HG03442 (cell line): ENCODE results near the gene COL27A1.

Experiments used
- ATAC-seq: cut with Tn5 transposase; IDR thresholded peaks from one replicate; pipeline ENCODE4 v1.9.1; 2021; ENCODE audit warnings: mild to moderate bottlenecking, moderate library complexity; ENCODE audit not compliant: unreplicated experiment

Gene COL27A1

GRCh38 chr9:114281473-114282103, 126.3 kb downstream of the COL27A1 start:
- no peak for ATAC-seq

DNA sequence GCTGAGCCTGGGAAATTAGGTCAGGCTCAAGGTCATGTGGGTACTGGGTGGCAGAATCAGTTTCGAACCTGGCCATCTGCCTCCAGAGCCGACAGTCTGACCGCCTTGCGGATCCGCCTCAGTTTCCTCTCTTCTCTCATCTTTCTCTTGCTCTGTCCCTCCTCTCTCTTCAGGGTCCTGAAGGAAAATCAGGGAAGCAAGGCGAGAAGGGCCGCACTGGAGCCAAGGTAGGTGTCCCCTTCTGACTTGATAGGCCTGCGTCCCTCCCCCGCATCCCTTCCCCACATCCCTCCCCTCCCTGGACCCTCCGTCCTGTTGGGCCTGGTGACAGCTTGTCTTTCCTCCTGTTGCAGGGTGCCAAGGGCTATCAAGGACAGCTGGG, 126.8 kb downstream of the COL27A1 start:
- no peak for ATAC-seq

DNA sequence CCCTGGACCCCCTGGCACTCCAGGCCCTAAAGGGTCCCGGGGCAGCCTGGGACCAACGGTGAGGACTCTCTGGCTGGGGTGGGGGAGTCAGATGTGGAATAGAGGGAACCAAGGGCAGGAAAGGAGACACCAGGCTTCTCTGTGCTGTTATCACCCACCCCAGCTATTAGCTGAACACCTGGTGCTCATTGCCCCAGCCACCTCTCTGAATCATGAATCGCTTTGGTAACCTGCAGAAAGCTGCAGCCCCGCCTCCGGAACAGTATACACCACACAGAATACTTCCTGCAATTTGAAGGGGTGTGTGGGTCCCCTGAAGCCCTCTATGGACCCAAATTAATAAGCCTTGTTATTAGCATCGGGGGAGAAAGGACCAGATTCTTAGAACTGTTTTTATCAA, 127.2 kb downstream of the COL27A1 start:
- ATAC-seq, result no peak

DNA sequence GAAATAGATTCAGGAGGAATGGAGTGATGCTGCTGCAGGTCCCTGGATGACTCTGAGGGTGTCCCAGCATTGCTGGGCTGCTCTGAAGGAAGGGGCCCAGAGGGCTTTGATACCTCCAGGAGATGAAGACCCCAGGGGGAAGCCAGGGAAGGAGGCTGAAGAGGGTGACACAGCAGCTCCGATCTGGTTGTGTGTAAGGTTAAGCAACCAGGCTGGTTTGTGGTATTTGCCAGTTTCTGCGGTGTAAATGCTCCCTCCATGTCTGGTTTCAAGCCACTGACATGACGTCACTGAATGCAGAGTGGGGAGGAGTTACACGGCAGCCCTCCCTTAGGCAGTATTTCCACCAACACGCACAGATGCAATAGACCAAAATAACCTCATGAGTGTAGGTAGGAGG, 127.6 kb downstream of the COL27A1 start:
- no peak for ATAC-seq

- no peak for ATAC-seq
These were observed 128.3 kb downstream of the COL27A1 start for GRCh38 chr9:114283551-114284111.

DNA sequence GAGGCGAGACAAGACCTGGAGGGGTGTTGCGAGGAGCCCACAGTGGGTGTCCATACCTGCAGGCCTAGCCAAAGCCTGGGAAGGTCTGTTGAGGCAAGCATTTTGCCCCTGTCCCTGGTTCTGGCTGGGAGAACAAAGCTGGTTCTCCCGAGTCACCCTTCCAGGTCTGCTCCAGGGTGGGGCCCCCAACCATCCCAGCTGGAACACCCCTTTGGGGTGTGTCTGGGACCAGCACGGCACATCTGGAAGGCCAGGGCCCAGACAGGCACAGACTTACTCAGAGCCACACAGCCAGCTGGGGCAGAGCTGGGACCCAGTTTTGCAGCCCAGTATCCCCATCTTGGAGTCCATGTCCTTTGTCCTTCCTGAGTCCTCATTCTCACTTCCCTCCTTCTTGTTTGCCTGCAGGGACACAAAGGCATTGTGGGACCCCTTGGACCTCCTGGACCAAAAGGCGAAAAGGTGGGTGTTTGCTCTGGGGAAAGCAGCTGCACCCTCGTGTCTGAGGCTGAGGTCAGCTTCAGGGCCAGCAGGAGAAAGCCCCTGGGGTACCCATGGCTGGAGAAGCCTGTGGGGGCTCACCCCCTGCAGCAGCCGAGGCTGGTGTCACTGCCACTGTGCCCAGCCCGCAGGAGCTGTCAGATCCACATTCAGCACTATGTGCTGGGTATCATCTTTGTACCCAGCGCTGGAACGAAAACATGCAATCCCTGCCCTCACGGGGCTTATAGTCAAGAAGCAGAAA, 129.2 kb downstream of the COL27A1 start:
- no peak for ATAC-seq

DNA sequence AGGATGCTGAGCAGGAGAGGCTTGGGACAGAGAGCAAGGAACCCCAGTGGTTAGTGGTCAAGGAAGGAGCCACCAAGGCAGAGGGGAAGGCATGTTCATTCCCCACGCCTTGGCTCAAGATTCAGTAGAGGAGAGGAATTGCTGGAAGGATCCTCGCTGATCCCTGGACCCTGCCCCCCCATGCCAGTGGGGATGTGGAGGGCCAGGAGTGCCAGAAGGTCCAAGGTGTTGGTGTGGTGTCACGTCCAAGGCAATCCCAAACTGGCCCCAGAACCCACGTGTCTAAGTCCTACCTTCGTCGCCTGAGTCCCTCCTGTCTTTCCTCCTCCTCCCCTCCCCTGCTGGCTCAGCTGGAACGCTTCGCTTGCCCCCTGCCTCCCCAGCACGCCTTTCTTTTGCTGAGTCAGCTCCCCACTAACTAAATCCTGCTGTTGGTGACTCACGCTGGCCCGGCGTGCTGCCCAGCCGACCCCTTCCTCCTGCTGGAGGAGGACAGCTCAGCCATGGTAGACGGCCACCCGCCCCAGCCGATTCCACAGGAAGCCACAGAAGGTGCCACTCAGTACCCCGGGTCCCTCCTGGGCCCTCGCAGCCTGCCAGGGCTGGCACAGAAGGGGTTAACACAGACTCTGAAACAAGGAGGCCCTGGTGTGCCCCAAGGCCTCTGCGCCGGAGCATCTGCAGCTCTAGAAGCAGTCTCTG, 130.0 kb downstream of the COL27A1 start:
- ATAC-seq, result no peak

- ATAC-seq, result no peak
These were observed 130.9 kb downstream of the COL27A1 start for GRCh38 chr9:114286146-114286679.

- no peak for ATAC-seq
These were observed 131.8 kb downstream of the COL27A1 start for GRCh38 chr9:114287001-114287762.

GRCh38 chr9:114287763-114288192, 132.4 kb downstream of the COL27A1 start:
- no peak for ATAC-seq

- ATAC-seq, result no peak
These were observed 133.1 kb downstream of the COL27A1 start for GRCh38 chr9:114288193-114289091.

GRCh38 chr9:114289106-114289505, 133.8 kb downstream of the COL27A1 start:
- no peak for ATAC-seq

DNA sequence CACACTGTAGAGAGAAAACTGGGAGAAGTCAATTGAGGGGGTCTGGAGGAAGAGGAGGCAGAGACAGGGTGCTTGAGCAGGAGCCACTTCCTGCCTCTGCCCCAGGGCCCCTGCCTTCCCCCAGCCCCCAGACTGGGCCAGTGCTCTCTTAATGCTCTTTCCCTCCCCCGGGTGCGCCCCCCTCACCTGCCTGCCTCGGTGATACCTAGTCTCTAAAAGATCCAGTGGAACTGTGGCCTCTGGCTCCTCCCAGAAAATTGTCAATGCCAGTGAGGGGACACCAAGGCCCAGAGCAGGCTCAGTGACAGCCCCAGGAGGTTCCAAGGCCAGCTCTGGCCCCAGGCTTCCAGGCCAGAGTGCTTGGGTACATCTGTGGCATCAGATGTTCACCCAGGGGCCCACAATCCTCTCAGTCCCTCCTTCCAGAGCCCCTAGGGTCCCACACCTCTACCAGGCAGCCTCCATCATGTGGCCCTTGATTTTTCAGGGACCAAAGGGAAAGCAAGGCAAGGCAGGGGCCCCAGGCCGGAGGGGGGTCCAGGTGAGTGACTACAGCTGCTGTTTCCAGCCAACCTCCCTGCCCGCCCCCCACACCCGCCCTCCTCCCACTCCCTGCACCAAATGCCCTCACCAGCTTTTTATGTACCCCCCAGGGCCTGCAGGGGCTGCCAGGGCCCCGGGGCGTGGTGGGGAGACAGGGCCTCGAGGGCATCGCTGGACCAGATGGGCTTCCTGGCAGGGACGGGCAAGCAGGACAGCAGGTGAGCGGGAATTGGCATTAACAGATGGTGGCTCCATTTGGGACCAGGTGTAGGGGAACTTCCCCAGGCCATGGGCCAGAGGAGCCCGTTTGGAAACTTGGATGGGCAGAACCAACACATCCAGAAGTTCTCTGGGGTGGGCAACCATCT, 134.5 kb downstream of the COL27A1 start:
- no peak for ATAC-seq

- no peak for ATAC-seq
These were observed 135.2 kb downstream of the COL27A1 start for GRCh38 chr9:114290561-114290986.

DNA sequence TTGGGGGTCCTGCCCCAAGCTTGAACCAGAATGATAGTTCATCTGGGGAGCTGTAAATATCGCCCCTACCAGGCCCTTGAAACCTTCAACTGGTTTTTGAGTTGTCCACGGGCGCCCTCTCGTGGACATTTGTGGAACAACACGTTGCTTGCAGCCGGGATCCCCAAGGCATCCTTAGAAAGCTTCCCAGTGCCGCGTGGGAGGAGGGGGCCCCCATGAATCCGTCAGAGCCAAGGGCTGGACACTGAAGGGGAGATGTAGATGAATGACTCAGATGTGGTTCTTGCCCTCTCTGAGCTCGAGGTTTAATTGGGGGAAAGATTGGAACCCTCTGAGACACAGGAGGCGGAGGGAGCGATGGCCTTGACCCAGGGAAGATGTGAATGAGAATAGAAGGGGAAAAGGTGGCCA, 135.7 kb downstream of the COL27A1 start:
- ATAC-seq, result no peak

DNA sequence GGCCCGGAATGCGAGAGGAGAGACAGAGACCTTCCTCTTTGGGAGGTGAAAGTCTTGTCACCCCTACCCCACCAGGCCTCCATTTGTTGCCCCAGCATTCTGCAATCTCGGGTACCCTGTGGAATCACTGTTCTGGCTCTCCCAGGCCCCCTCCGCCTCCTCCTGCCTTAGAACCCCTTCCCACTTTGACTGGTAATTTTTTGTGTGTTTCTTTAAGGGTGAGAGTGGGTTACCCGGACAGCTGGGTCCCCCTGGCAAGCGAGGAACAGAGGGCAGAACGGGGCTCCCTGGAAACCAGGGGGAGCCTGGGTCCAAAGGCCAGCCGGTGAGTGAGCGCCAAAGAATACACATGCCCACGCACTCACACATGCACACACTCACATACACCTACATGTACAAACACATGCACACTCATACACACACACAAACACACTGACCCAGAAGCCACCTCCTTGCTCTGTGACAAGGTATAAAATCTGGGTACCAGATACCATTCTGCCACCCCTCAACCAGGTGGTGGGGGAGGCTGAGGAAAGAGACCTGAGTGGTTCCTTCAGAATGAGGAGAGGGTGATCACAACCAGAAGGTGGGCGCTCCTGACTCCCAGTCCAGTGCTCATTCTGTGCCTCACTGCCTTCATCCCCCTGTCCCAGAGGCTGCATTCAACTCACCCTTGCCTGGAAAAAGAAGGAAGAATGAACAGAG, 136.7 kb downstream of the COL27A1 start:
- ATAC-seq, result no peak

DNA sequence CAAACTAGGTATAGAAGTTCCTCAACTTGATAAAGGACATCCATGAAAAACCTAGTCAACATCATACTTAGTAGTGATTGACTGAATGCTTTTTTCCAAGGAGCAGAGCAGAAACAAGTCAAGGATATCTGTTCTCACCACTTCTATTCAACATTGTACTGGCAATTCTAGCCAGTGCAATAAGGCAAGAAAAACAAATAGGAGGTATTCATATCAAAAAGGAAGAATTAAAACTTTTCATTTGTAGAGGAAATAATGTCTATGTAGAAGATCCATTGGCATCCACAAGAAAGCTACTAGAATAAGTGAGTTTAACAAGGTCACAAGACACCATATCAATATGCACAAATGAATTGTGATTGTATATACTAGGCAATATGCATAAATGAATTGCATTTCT, 139.3 kb downstream of the COL27A1 start:
- ATAC-seq, result no peak

GRCh38 chr9:114296338-114296737, 141.0 kb downstream of the COL27A1 start:
- ATAC-seq, result no peak
